ENCODE measurements around the gene ALLC.

The ALLC gene

DNA sequence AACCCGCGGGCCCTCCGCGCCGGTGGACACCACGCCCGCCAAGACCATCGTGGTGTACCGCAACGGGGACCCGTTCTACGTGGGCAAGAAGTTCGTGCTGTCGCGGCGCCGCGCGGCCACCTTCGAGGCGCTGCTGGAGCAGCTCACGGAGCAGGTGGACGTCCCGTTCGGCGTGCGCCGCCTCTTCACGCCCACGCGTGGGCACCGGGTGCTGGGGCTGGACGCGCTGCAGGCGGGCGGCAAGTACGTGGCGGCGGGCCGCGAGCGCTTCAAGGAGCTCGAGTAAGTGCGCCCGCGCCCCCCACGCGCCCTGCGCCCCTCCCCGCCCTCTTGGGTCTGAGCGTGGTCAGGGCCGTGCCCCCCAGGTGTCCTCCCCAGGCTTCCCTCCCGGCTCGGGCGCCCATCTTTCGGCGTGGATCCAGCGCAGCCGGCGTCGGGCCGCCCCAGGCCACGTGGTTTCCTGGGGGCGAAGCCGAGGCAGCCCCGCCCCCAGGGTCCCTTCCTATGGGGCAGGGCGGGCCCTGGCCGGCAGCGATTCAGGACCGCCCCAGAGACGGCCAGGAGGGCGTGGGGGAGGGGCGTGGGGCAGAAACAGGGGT lies 45.9 kb downstream of the ALLC start:
- H3K27ac ChIP-seq = no peak overlapping the region
- TF ChIP-seq, protein P1, sequence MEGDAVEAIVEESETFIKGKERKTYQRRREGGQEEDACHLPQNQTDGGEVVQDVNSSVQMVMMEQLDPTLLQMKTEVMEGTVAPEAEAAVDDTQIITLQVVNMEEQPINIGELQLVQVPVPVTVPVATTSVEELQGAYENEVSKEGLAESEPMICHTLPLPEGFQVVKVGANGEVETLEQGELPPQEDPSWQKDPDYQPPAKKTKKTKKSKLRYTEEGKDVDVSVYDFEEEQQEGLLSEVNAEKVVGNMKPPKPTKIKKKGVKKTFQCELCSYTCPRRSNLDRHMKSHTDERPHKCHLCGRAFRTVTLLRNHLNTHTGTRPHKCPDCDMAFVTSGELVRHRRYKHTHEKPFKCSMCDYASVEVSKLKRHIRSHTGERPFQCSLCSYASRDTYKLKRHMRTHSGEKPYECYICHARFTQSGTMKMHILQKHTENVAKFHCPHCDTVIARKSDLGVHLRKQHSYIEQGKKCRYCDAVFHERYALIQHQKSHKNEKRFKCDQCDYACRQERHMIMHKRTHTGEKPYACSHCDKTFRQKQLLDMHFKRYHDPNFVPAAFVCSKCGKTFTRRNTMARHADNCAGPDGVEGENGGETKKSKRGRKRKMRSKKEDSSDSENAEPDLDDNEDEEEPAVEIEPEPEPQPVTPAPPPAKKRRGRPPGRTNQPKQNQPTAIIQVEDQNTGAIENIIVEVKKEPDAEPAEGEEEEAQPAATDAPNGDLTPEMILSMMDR (conservative IDR thresholded peaks at IDR 0.05; ENCODE audit: low read depth) = no peak
- POLR2A ChIA-PET (ENCODE audit: low non-redundant PET) = no interaction called here
- CTCF ChIA-PET = no interaction called here
- no peak for DNase-seq (ENCODE audit: low spot score)

DNA sequence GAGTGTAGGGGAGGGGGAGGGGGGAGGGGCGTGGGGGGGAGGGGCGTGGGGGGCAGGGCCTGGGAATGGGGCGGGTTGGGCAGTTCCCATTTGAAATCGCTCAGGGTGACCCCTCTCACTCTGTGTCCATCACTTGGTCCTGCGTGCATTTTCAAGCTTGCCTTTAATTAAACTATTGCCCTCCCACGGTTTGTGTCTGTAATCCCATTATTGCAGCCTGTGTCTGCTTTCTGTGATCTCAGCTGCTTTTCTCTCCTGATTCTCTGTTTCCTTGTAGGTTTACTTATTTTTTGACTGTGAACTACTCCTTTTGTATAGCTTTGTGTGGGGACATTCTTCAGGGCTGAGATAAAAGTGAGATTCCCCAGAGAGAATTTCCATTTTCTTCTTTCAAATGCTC lies 46.7 kb downstream of the ALLC start:
- ChIA-PET CTCF (interaction anchor here (0.7 kb wide), 1 partner anchor 10 kb away, joined by 3 read pairs; no protein-coding TSS in a partner anchor), POLR2A (ENCODE audit: low non-redundant PET) (no interaction called here)
- no peak overlapping the region for H3K27ac ChIP-seq
- no peak for DNase-seq (ENCODE audit: low spot score)
- TF ChIP-seq, protein P1 (conservative IDR thresholded peaks at IDR 0.05; ENCODE audit: low read depth) = no peak

DNA sequence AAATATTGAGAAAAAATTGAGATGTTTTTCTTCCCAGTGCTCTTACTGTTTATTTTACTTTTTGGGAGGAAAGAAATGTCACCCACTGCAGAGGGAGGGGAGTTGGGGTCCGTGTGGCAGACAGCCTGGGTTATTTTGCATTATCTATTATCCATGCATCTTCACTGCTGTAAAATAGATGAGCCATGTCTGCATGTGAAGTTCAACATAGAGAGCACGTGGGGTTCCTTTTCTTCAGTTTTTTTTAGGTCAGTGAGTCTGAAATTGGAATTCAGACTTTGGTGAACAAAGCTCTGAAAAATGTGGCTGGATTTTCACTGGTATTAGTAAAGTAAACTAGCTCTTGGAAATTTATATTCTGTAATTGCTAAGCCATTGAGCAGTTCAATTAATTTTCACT lies 47.8 kb downstream of the ALLC start:
- TF ChIP-seq, protein P1 (conservative IDR thresholded peaks at IDR 0.05; ENCODE audit: low read depth) = no peak
- CTCF ChIA-PET = interaction anchor here (0.6 to 0.7 kb wide), 2 partner anchors 17 to 99 kb away, joined by 4 read pairs; no protein-coding TSS in a partner anchor
- no peak for DNase-seq (ENCODE audit: low spot score)
- POLR2A ChIA-PET (ENCODE audit: low non-redundant PET) = no interaction called here
- H3K27ac ChIP-seq = no peak overlapping the region

DNA sequence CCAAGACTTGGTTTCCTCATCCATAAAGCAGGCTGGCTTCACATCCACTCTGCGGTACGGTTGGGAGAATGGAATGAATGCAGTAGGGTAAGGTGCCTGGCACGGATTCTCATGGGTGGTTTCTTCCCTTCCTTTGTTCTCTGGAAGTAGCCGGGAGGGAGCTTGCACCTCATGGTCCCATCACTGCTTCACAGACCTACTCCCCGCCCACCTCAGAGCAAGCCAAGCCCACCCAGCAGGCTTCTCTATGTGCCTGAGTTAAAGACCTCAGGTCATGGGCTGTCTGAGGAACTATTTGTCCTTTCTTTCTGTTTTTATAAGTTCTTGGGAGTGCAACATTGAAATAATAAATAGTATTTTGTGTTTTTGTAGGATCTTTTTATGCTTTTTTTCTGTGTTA lies 48.9 kb downstream of the ALLC start:
- no peak overlapping the region for H3K27ac ChIP-seq
- ChIA-PET CTCF (no interaction called here), POLR2A (ENCODE audit: low non-redundant PET) (no interaction called here)
- DNase-seq (ENCODE audit: low spot score) = no peak
- TF ChIP-seq, protein P1 (conservative IDR thresholded peaks at IDR 0.05; ENCODE audit: low read depth) = no peak

DNA sequence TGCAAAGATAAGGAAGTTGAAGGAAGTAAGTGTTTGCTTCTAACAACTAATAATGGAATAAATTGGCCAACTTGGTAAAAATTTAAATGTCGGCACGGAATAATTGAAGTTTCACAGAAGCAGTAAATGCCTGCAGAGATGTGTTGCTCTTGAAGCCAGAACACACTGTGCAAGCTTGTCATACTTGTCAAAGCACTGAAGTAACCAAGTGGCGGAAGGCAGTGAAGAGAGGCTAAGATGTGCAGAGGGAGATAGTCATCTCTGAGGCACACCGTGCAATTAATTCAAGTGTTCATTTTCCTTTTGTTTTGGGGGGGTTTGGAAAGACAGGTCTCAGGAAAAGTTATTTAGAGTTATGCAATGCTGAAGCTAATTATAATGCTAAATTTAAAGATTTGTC lies 50.6 kb downstream of the ALLC start:
- no peak for DNase-seq (ENCODE audit: low spot score)
- POLR2A ChIA-PET (ENCODE audit: low non-redundant PET) = interaction anchor here (0.7 kb wide), 1 partner anchor 14 kb away, joined by 4 read pairs; no protein-coding TSS in a partner anchor
- CTCF ChIA-PET = no interaction called here
- TF ChIP-seq, protein P1 (conservative IDR thresholded peaks at IDR 0.05; ENCODE audit: low read depth) = no peak
- H3K27ac ChIP-seq = no peak overlapping the region

DNA sequence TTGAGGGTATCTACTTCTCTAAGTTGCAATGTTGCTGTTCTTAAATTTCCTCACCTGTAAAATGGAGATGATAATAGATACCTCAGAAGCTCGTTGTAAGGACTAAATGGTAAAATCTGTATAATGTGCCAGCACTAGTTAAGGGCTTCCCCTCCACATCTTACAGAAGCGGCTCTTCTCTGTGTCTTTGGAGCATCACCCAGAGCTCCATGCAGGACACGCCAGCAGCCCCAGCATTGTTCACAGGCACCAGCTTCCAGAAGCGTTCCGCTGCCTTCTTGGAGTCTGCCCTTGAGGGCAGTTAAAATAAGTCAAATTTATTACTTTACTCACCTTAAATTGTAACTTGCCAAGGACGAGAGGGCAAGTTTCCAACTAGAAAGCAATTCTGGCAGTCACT lies 51.2 kb downstream of the ALLC start:
- TF ChIP-seq, protein P1 (conservative IDR thresholded peaks at IDR 0.05; ENCODE audit: low read depth) = no peak
- ChIA-PET POLR2A (ENCODE audit: low non-redundant PET) (no interaction called here), CTCF (no interaction called here)
- H3K27ac ChIP-seq = no peak overlapping the region
- no peak for DNase-seq (ENCODE audit: low spot score)
